Activated B cell treated with CpG ODN at 0.5 μM for 24 hours (primary cell): Measurements from ENCODE around the gene PPP1R12B. TPM values are rescaled to one million over a fixed set of nuclear protein-coding genes. Genes with fewer than 3 reads are reported as not detected.

Experiments used
- ATAC-seq: fragments of 200-7000 bp; cut with Tn5 transposase; one replicate; pipeline ENCODE4 v1.10.0; 2021; ENCODE audit warnings: low read depth, mild to moderate bottlenecking, moderate library complexity
- CTCF ChIA-PET: fragments of 350-600 bp; sonication (Branson Sonifier 250); formaldehyde crosslinking; loops from one replicate; lab custom pipeline; 2021; ENCODE audit warnings: antibody characterized with exemption; lab: Charles Lee
- POLR2A ChIA-PET: fragments of 350-600 bp; sonication (Branson Sonifier 250); formaldehyde crosslinking; loops from one replicate; lab custom pipeline; 2021; ENCODE audit warnings: antibody characterized with exemption; lab: Charles Lee
- DNase-seq: peaks from one replicate; pipeline ENCODE4 v3.0.0; 2022
- H3K27ac Mint-ChIP-seq: one replicate; pipeline ENCODE4 v1.8.0; 2020; ENCODE audit warnings: mixed read lengths
- H3K27me3 Mint-ChIP-seq: one replicate; pipeline ENCODE4 v1.8.0; 2021; ENCODE audit warnings: mixed read lengths
- H3K36me3 Mint-ChIP-seq: one replicate; pipeline ENCODE4 v1.8.0; 2021; ENCODE audit warnings: low read depth, mixed read lengths
- H3K4me1 Mint-ChIP-seq: one replicate; pipeline ENCODE4 v1.8.0; 2021; ENCODE audit warnings: mixed read lengths
- H3K4me3 Mint-ChIP-seq: one replicate; pipeline ENCODE4 v1.8.0; 2020; ENCODE audit warnings: mild to moderate bottlenecking, mixed read lengths
- H3K9me3 Mint-ChIP-seq: one replicate; pipeline ENCODE4 v1.8.0; 2020; ENCODE audit warnings: mixed read lengths
- intact Hi-C: fragments of 100-400 bp; cut with micrococcal nuclease; formaldehyde crosslinking; loops from one replicate; pipeline ENCODE4 v1.15.1; 2024
- total RNA-seq: library from RNA; stranded (reverse); gene quantifications from 2 replicates; pipeline ENCODE4 v1.2.3, GENCODE V29; 2022
- TF ChIP-seq, protein P1 (sequence below): fragments of 200-600 bp; IDR thresholded peaks from one replicate; pipeline ENCODE4 v1.8.0; 2022; ENCODE audit warnings: antibody characterized with exemption, mild to moderate bottlenecking

Gene PPP1R12B
- total RNA-seq, 1 donor from 2014 or later = 25.7 TPM

DNA sequence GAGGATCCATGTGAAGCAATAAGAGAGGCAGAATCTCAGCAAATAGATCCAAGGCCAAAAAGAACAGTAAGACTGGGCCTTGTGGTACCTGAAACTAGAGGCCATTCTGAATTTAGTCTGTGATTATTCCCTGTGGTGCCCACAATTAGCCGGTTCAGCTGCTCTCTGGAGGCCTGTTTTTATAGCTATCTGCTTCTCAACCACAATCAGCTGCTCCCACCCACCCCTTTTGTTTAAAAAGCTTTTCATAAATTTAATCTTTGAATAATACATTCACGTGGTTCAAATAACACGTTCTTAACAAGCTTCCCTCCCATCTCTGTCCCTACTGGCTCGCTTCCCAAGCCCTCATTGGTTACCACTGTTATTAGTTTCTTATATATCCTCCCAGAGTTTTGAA, 24.8 kb upstream of the PPP1R12B start:
- TF ChIP-seq, protein P1, sequence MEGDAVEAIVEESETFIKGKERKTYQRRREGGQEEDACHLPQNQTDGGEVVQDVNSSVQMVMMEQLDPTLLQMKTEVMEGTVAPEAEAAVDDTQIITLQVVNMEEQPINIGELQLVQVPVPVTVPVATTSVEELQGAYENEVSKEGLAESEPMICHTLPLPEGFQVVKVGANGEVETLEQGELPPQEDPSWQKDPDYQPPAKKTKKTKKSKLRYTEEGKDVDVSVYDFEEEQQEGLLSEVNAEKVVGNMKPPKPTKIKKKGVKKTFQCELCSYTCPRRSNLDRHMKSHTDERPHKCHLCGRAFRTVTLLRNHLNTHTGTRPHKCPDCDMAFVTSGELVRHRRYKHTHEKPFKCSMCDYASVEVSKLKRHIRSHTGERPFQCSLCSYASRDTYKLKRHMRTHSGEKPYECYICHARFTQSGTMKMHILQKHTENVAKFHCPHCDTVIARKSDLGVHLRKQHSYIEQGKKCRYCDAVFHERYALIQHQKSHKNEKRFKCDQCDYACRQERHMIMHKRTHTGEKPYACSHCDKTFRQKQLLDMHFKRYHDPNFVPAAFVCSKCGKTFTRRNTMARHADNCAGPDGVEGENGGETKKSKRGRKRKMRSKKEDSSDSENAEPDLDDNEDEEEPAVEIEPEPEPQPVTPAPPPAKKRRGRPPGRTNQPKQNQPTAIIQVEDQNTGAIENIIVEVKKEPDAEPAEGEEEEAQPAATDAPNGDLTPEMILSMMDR = no peak
- H3K36me3 Mint-ChIP-seq = no peaks in the 10 kb centered on the region
- no peak overlapping the region for H3K4me3 Mint-ChIP-seq
- H3K27ac Mint-ChIP-seq = no peak overlapping the region
- intact Hi-C loops = no loop called here
- H3K9me3 Mint-ChIP-seq = no peaks in the 10 kb centered on the region
- no peak for DNase-seq
- POLR2A ChIA-PET = interaction anchor here (0.7 kb wide), 1 partner anchor 110 kb away, joined by 3 read pairs; no protein-coding TSS in a partner anchor
- no peak for ATAC-seq
- H3K27me3 Mint-ChIP-seq = no peaks in the 10 kb centered on the region
- CTCF ChIA-PET = interaction anchor here (1.0 kb wide), 1 partner anchor 169 kb away, joined by 3 read pairs; no protein-coding TSS in a partner anchor
- no peaks in the 10 kb centered on the region for H3K4me1 Mint-ChIP-seq

DNA sequence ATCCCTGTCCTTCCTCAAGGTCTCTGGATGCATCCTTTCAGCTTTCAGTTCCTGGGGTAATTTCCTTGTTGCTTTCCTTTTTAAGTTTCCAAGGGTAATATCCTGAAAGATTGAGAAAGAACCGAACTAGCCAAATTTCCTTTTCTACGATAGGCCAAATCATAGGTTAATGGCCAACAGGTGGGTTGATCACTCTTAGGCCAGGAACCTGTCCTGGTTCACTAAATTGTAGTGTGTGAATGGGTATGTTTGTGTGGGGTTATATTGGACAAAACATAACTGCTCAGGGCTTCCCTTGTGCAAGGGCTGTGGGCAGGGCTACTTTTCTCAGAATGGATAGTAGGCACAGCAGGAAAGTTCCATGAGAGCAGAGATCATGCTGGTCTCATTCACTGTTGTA, 23.9 kb upstream of the PPP1R12B start:
- ChIA-PET CTCF (interaction anchor here (1.0 kb wide), 1 partner anchor 170 kb away, joined by 3 read pairs; no protein-coding TSS in a partner anchor), POLR2A (no interaction called here)
- no peaks in the 10 kb centered on the region for H3K4me1 Mint-ChIP-seq
- H3K27me3 Mint-ChIP-seq = no peaks in the 10 kb centered on the region
- no peak for ATAC-seq
- intact Hi-C loops = no loop called here
- TF ChIP-seq, protein P1 = no peak
- no peaks in the 10 kb centered on the region for H3K9me3 Mint-ChIP-seq
- no peak overlapping the region for H3K27ac Mint-ChIP-seq
- DNase-seq = no peak
- no peaks in the 10 kb centered on the region for H3K36me3 Mint-ChIP-seq
- no peak overlapping the region for H3K4me3 Mint-ChIP-seq

DNA sequence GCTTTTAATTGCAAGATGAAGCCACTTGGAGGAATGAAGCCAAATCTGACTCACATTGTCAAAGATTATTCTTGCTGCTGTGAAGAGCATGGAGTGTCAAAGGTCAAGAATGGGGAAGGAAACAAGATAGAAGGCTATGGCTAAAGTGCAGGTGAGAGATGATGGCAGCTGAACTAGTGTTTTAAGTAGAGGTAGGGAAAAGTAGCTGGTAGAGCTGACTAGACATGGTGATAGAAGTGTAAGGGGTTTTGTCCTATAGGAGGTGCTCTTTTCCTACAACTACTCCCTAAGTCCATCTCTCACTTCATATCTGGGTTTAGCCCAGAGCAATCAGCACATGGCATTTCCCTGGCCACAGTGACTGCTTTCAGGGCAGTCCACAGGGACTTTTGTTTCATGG, 18.6 kb upstream of the PPP1R12B start:
- intact Hi-C loops = no loop called here
- peaks cover 37% of the 10 kb centered on the region for H3K36me3 Mint-ChIP-seq
- DNase-seq (no peak), ATAC-seq (no peak)
- H3K4me1 Mint-ChIP-seq = no peaks in the 10 kb centered on the region
- POLR2A ChIA-PET = no interaction called here
- H3K27me3 Mint-ChIP-seq = no peaks in the 10 kb centered on the region
- no peak overlapping the region for H3K27ac Mint-ChIP-seq
- TF ChIP-seq, protein P1 = no peak
- H3K4me3 Mint-ChIP-seq = no peak overlapping the region
- CTCF ChIA-PET = interaction anchor here (2.2 kb wide), 1 partner anchor 14 kb away, joined by 8 read pairs; no protein-coding TSS in a partner anchor
- H3K9me3 Mint-ChIP-seq = no peaks in the 10 kb centered on the region

DNA sequence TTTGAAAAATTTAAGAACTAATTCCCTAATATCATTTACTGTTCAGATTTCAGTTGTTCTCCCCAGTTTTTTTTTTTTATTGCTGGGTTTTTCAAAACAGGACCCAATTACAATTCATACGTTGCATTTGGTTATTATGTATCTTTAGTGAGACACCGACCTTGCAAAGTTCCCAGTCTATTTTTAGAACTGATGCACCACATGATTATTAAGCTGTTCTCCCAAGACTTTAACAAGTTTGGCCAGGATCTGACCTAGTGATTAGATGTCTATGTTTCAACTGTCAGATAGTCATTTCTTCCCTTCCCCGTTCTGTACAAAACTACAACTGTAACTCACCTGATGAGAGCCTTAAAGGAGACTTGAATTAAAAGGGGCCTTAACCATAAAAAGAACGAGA, 14.6 kb upstream of the PPP1R12B start:
- H3K27me3 Mint-ChIP-seq = no peaks in the 10 kb centered on the region
- ATAC-seq (no peak), DNase-seq (no peak)
- intact Hi-C loops = no loop called here
- H3K9me3 Mint-ChIP-seq = no peaks in the 10 kb centered on the region
- no peak overlapping the region for H3K4me3 Mint-ChIP-seq
- ChIA-PET POLR2A (no interaction called here), CTCF (no interaction called here)
- H3K27ac Mint-ChIP-seq = no peak overlapping the region
- H3K36me3 Mint-ChIP-seq = peaks cover 41% of the 10 kb centered on the region
- no peaks in the 10 kb centered on the region for H3K4me1 Mint-ChIP-seq
- TF ChIP-seq, protein P1 = no peak

DNA sequence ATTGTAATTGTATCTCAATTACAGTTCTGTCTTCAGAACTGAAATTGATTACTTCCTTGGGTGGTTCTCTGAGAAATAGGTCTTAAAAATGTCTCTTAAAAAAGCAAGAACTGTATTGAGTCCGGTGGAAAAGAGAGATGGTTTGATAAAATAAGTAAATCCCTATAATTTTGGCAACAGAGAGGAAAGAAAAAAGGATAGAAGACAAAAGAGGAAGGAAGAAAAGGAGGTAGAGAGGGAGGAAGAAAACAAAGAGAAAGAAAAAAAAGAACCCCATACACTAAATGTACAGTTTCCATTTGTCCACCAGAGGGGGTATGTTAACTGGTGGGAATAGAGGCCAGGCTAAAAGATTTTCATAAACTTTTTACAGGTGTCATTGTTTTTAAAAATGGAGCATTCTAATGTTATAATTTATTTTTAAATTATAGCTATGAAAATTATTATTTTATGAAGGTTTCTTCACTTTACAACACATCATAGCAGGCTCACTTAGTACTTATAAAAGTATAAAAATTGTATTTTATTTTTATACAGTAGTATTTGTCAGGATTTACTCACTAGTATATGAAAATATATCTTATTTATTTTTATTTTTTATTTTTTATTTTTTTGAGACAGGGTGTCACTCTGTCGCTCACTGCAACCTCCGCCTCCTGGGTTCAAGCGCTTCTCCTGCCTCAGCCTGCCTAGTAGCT, 4.7 kb upstream of the PPP1R12B start:
- no peaks in the 10 kb centered on the region for H3K9me3 Mint-ChIP-seq
- peak overlapping the region; percentile 25 for H3K27ac Mint-ChIP-seq
- H3K27me3 Mint-ChIP-seq = no peaks in the 10 kb centered on the region
- intact Hi-C loops = loop anchor here (1.0 to 2.0 kb wide), 3 partner anchors 376 to 655 kb away; no protein-coding TSS in a partner anchor
- TF ChIP-seq, protein P1 = no peak
- H3K36me3 Mint-ChIP-seq = peaks cover 7% of the 10 kb centered on the region
- CTCF ChIA-PET = interaction anchor here (0.6 to 1.7 kb wide), 5 partner anchors 12 to 375 kb away, joined by 3 to 16 read pairs (median 4); no protein-coding TSS in a partner anchor
- POLR2A ChIA-PET = no interaction called here
- ATAC-seq (no peak), DNase-seq (no peak)
- H3K4me3 Mint-ChIP-seq = peak overlapping the region; percentile 56
- H3K4me1 Mint-ChIP-seq = peaks cover 29% of the 10 kb centered on the region
